ENCODE results near the gene CABP4.

Gene CABP4

GRCh38 chr11:67455054-67455453, at the start of gene CABP4:
CABP4 (plus strand) TSS chr11:67455354; CDS start chr11:67455424, 70 bp downstream.
- FAIRE-seq, result no peak

- FAIRE-seq, result no peak
Measured at GRCh38 chr11:67405688-67406339, 49.3 kb upstream of the CABP4 start.

- FAIRE-seq, result no peak
Measured at GRCh38 chr11:67406420-67406968, 48.7 kb upstream of the CABP4 start.

GRCh38 chr11:67406969-67407687, 48.0 kb upstream of the CABP4 start:
- FAIRE-seq, result no peak

- FAIRE-seq, result no peak
Measured at GRCh38 chr11:67407688-67408163, 47.4 kb upstream of the CABP4 start.

GRCh38 chr11:67408437-67409200, 46.5 kb upstream of the CABP4 start:
- no peak for FAIRE-seq

- FAIRE-seq, result no peak
Measured at GRCh38 chr11:67409261-67409666, 45.9 kb upstream of the CABP4 start.

- no peak for FAIRE-seq
Measured at GRCh38 chr11:67409781-67410368, 45.3 kb upstream of the CABP4 start.

GRCh38 chr11:67410369-67410831, 44.8 kb upstream of the CABP4 start:
- no peak for FAIRE-seq

GRCh38 chr11:67410984-67411784, 44.0 kb upstream of the CABP4 start:
- FAIRE-seq, result no peak

- FAIRE-seq, result no peak
Measured at GRCh38 chr11:67411785-67412152, 43.4 kb upstream of the CABP4 start.

GRCh38 chr11:67412495-67413179, 42.5 kb upstream of the CABP4 start:
- no peak for FAIRE-seq

- FAIRE-seq, result no peak
Measured at GRCh38 chr11:67413266-67413849, 41.8 kb upstream of the CABP4 start.

GRCh38 chr11:67415501-67416304, 39.5 kb upstream of the CABP4 start, which contains the start of gene CARNS1:
CARNS1 (plus strand) TSS chr11:67415678; CDS start chr11:67416200, 522 bp downstream.
- no peak for FAIRE-seq

GRCh38 chr11:67416416-67417335, 38.5 kb upstream of the CABP4 start:
- FAIRE-seq, result no peak

- no peak for FAIRE-seq
Measured at GRCh38 chr11:67417425-67417824, 37.7 kb upstream of the CABP4 start.

- no peak for FAIRE-seq
Measured at GRCh38 chr11:67418476-67419281, 36.5 kb upstream of the CABP4 start.

Data from islet of Langerhans (tissue), 1 donor.